Fibroblast of lung (primary cell): ENCODE data around the gene CACTIN.

Experiments
- EZH2 ChIP-seq: IDR thresholded peaks from 2 replicates; pipeline ENCODE4 v1.5.1; 2012; ENCODE audit warnings: low read length, control low read depth, mild to moderate bottlenecking; ENCODE audit errors: missing control alignments
- TF ChIP-seq, protein P1 (sequence below), 2 donors: IDR thresholded peaks in 1 of 2; conservative IDR thresholded peaks in 1 of 2; 1 replicate in 1 of 2; 2 replicates in 1 of 2; pipeline ENCODE4 v1.5.1; 2011 to 2012; ENCODE audit warnings: low read length in 2 of 2, control low read depth in 1 of 2, inconsistent platforms in 1 of 2, low read depth in 1 of 2, mild to moderate bottlenecking in 1 of 2

DNA sequence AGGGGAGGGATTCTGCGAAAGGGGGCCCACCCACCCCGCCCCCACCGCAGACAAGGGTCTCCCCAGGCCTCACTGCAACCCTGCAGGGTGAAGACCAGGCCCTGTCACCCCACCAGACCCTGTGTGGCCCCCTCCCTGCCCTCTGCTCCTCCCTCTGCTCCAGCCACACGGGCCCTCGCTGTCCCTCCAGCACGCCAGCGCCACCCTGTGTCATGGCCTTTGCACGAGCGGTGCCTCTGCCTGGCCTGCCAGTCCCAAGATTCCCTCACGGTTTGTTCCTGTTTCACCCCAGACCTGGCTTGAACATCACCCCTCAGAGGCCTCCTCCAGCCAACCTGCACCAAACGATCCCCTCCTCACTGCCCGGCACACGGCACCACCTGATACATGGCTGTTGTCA is 46.4 kb upstream of the CACTIN start:
- TF ChIP-seq, protein P1, sequence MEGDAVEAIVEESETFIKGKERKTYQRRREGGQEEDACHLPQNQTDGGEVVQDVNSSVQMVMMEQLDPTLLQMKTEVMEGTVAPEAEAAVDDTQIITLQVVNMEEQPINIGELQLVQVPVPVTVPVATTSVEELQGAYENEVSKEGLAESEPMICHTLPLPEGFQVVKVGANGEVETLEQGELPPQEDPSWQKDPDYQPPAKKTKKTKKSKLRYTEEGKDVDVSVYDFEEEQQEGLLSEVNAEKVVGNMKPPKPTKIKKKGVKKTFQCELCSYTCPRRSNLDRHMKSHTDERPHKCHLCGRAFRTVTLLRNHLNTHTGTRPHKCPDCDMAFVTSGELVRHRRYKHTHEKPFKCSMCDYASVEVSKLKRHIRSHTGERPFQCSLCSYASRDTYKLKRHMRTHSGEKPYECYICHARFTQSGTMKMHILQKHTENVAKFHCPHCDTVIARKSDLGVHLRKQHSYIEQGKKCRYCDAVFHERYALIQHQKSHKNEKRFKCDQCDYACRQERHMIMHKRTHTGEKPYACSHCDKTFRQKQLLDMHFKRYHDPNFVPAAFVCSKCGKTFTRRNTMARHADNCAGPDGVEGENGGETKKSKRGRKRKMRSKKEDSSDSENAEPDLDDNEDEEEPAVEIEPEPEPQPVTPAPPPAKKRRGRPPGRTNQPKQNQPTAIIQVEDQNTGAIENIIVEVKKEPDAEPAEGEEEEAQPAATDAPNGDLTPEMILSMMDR (conservative IDR thresholded peaks at IDR 0.05 in 1 of 2, IDR thresholded peaks at IDR 0.05 in 1 of 2; ENCODE audit: low read depth in 1 of 2, low read length in 2 of 2) = no peak
- no peak for TF ChIP-seq EZH2
